HepG2 (cell line): ENCODE measurements around the gene SHANK2. TPM values are rescaled to one million over a fixed set of nuclear protein-coding genes. Genes with fewer than 3 reads are reported as not detected.

Experiments
- ATAC-seq: fragments of 200-7000 bp; cut with Tn5 transposase; 3 replicates; pipeline ENCODE4 v1.9.1; 2020; ENCODE audit warnings: mild to moderate bottlenecking, moderate library complexity
- Bru-seq: library from RNA; stranded (reverse); fragments of 400-500 nt; gene quantifications from one replicate; lab custom pipeline; 2021; lab: Mats Ljungman, UMichigan
- BruChase-seq, 2 experiments: library from RNA; stranded (reverse); fragments of 400-500 nt; gene quantifications; one replicate each; lab custom pipeline; 2021; lab: Mats Ljungman, UMichigan
- BruUV-seq: library from RNA; stranded (reverse); fragments of 400-500 nt; replicated peaks from 2 replicates; lab custom pipeline; 2021; lab: Mats Ljungman, UMichigan
- CTCF ChIA-PET: fragments of 300-600 bp; formaldehyde crosslinking; extraction: SDS; loops from one replicate; lab custom pipeline; 2021; ENCODE audit warnings: low total read pairs, inconsistent platforms, low intra/inter-chr PET ratio; lab: Yijun Ruan, JAX
- POLR2A ChIA-PET: fragments of 350-600 bp; sonication (Branson Sonifier 250); formaldehyde crosslinking; loops from one replicate; lab custom pipeline; 2020; ENCODE audit warnings: antibody characterized with exemption, inconsistent platforms; lab: Yijun Ruan, JAX
- DNase-seq: peaks from one replicate; pipeline ENCODE4 v3.0.0-alpha.2; 2015; ENCODE audit warnings: low spot score
- FAIRE-seq: peaks from 3 replicates; lab custom pipeline; 2011; peaks lifted over from hg19 to GRCh38; lab: Jason Lieb, UNC
- H2AFZ ChIP-seq: one replicate; pipeline ENCODE4 v1.6.1; 2011; ENCODE audit warnings: low read length, inconsistent platforms
- H3K27ac ChIP-seq: fragments of 300-600 bp; 3 replicates; pipeline ENCODE4 v1.8.0; 2011; ENCODE audit warnings: mixed run types, mild to moderate bottlenecking, mixed read lengths, low read length, inconsistent platforms; ENCODE audit not compliant: insufficient read depth; ENCODE audit errors: extremely low read length
- H3K27me3 ChIP-seq, 2 experiments: fragments of 200-600 bp in 1 of 2; 2 replicates in 1 of 2; 3 replicates in 1 of 2; pipeline versions ENCODE4 v1.6.0 to v1.8.0; 2011; ENCODE audit warnings: low read length in 2 of 2, mild to moderate bottlenecking in 2 of 2, moderate library complexity in 2 of 2, inconsistent platforms in 1 of 2; ENCODE audit not compliant: insufficient read depth in 2 of 2, control insufficient read depth in 1 of 2
- H3K36me3 ChIP-seq, 2 experiments: fragments of 200-600 bp in 1 of 2; replicated peaks in 1 of 2; 2 replicates in 1 of 2; 3 replicates in 1 of 2; pipeline versions ENCODE4 v1.5.1 to v1.8.0; 2011; ENCODE audit warnings: low read length in 2 of 2, inconsistent platforms in 1 of 2; ENCODE audit not compliant: insufficient read depth in 2 of 2, control insufficient read depth in 1 of 2
- H3K4me1 ChIP-seq: 2 replicates; pipeline ENCODE4 v1.5.1; 2012; ENCODE audit warnings: low read length, inconsistent platforms; ENCODE audit not compliant: insufficient read depth
- H3K4me2 ChIP-seq: 2 replicates; pipeline ENCODE4 v1.6.0; 2011; ENCODE audit warnings: low read depth, low read length, inconsistent platforms
- H3K4me3 ChIP-seq, 3 experiments: fragments of 200-600 bp in 1 of 3; sonication (generic), shearing (Covaris generic) in 1 of 3; replicated peaks in 1 of 3; 2 replicates each; pipeline ENCODE4 v1.5.1; 2011 to 2016; ENCODE audit warnings: low read length in 3 of 3, inconsistent platforms in 2 of 3, low read depth in 2 of 3, mild to moderate bottlenecking in 2 of 3, control low read depth in 1 of 3, mixed read lengths in 1 of 3; ENCODE audit not compliant: insufficient read depth in 1 of 3
- H3K79me2 ChIP-seq: one replicate; pipeline ENCODE4 v1.6.1; 2011; ENCODE audit warnings: low read length, inconsistent platforms; ENCODE audit not compliant: insufficient read depth
- H3K9ac ChIP-seq: 2 replicates; pipeline ENCODE4 v1.6.0; 2011; ENCODE audit warnings: mild to moderate bottlenecking, low read depth, low read length, inconsistent platforms; ENCODE audit not compliant: insufficient read depth
- H3K9me3 ChIP-seq: 2 replicates; pipeline ENCODE4 v1.5.1; 2012; ENCODE audit warnings: mild to moderate bottlenecking, low read length
- H4K20me1 ChIP-seq: 2 replicates; pipeline ENCODE4 v1.6.0; 2011; ENCODE audit warnings: inconsistent platforms, mild to moderate bottlenecking, low read length, moderate library complexity; ENCODE audit not compliant: insufficient read depth
- ATF7 ChIP-seq, 2 experiments: fragments of 450-650 bp in 1 of 2; sonication (generic) in 1 of 2; formaldehyde crosslinking in 1 of 2; IDR thresholded peaks; 2 replicates each; pipeline versions ENCODE4 v1.4.0 to v1.6.1; 2016 to 2020; ENCODE audit warnings: antibody characterized with exemption in 1 of 2, mild to moderate bottlenecking in 1 of 2, missing genetic modification reagents in 1 of 2
- HCFC1 ChIP-seq: fragments of 150-350 bp; IDR thresholded peaks from 2 replicates; pipeline ENCODE4 v1.6.1; 2014; ENCODE audit warnings: low read depth, low read length
- NFYC ChIP-seq: IDR thresholded peaks from 2 replicates; pipeline ENCODE4 v1.6.1; 2016; ENCODE audit warnings: missing genetic modification reagents, missing compliant biosample characterization
- ZBTB42 ChIP-seq: sonication (generic); formaldehyde crosslinking; IDR thresholded peaks from 2 replicates; pipeline ENCODE4 v1.5.0; 2020; ENCODE audit warnings: mild to moderate bottlenecking, missing genetic modification reagents
- WGBS: methylation state at CpG from one replicate; pipeline ENCODE4 v1.1.6; 2017; ENCODE audit warnings: low lambda C conversion rate; 5-methylcytosine and 5-hydroxymethylcytosine counted together
- in situ Hi-C: cut with HindIII; loops from 2 replicates; pipeline ENCODE4 v1.10.0; 2017; ENCODE audit warnings: low pct_unique_long_range_greater_than_20kb; ENCODE audit not compliant: extremely low pct_ligation_motif_present
- intact Hi-C: fragments of 100-400 bp; cut with micrococcal nuclease; formaldehyde crosslinking; loops from one replicate; pipeline ENCODE4 v1.10.0; 2022; ENCODE audit not compliant: unreplicated experiment
- long read RNA-seq, 2 experiments: library from RNA in 1 of 2; library from polyadenylated mRNA in 1 of 2; stranded (forward) in 1 of 2; unstranded in 1 of 2; transcript quantifications; one replicate each; pipeline ENCODE4 v2.0.0, GENCODE V29; 2019 to 2022
- polyA minus RNA-seq, 3 experiments: library from RNA; depleted of rRNA, polyadenylated mRNA; stranded (reverse); fragments of >200 nt; gene quantifications; 2 replicates each; pipeline ENCODE4 v1.2.3, GENCODE V29; 2011; ENCODE audit warnings: low replicate concordance in 1 of 3
- polyA plus RNA-seq, 8 experiments: library from polyadenylated mRNA; depleted of rRNA in 3 of 8; stranded (reverse) in 7 of 8; unstranded in 1 of 8; fragments of >200 nt; fragmentation: Illumina TruSeq in 4 of 8; extraction: Trizol in 4 of 8; gene quantifications; 2 replicates each; pipeline versions ENCODE4 v1.2.1 to v1.2.3, GENCODE V29; 2011 to 2016; ENCODE audit warnings: low read depth in 4 of 8, missing spikeins in 1 of 8, mixed read lengths in 1 of 8; ENCODE audit not compliant: insufficient read depth in 1 of 8
- total RNA-seq, 5 experiments: library from RNA; depleted of rRNA; stranded (reverse); fragments of >200 nt; fragmentation: Illumina TruSeq; extraction: Trizol; gene quantifications; 2 replicates each; pipeline ENCODE4 v1.2.3, GENCODE V29; 2016; ENCODE audit warnings: low read depth in 1 of 5
- TF ChIP-seq, protein P1 (sequence below), 2 experiments: IDR thresholded peaks; 2 replicates each; pipeline ENCODE4 v1.6.1; 2011 to 2012; ENCODE audit warnings: low read length in 2 of 2, borderline replicate concordance in 1 of 2, low read depth in 1 of 2, mild to moderate bottlenecking in 1 of 2, moderate library complexity in 1 of 2
- TF ChIP-seq, protein P2 (sequence below): sonication (generic); formaldehyde crosslinking; IDR thresholded peaks from 2 replicates; pipeline ENCODE4 v1.5.1; 2020; ENCODE audit warnings: missing genetic modification reagents, mild to moderate bottlenecking, borderline replicate concordance
- TF ChIP-seq, protein P3 (sequence below): IDR thresholded peaks from 2 replicates; pipeline ENCODE4 v1.6.1; 2012; ENCODE audit warnings: low read length, improper control_type of control experiment
- TF ChIP-seq, protein P4 (sequence below): sonication (generic); formaldehyde crosslinking; IDR thresholded peaks from 2 replicates; pipeline ENCODE4 v1.4.0; 2020; ENCODE audit warnings: low read depth, mild to moderate bottlenecking, missing genetic modification reagents

The SHANK2 gene
- total RNA-seq (2016; rRNA removed; fragmentation: Illumina TruSeq; extraction: Trizol) (10.2 and 10.5 TPM in 2 replicates), polyA plus RNA-seq (2011; rRNA removed) (13.0 and 16.0 TPM in 2 replicates), polyA minus RNA-seq (2011; rRNA and poly(A)+ RNA removed; ENCODE audit: low replicate concordance) (0.21 and 90.9 TPM in 2 replicates), Bru-seq, nascent RNA (percentile 71 among the genes with signal in this experiment), BruChase-seq, experiment 1, labeled RNA remaining after a 6-hour chase (percentile 64 among the genes with signal in this experiment), BruChase-seq, experiment 2, labeled RNA remaining after a 2-hour chase (percentile 72 among the genes with signal in this experiment)
- total RNA-seq (2016; cell fraction: cytosol; rRNA removed; fragmentation: Illumina TruSeq; extraction: Trizol; ENCODE audit: low read depth) = 21.4 and 22.4 TPM in 2 replicates
- total RNA-seq (2016; cell fraction: insoluble cytoplasmic fraction; rRNA removed; fragmentation: Illumina TruSeq; extraction: Trizol) = 10.1 and 10.2 TPM in 2 replicates
- 14.0 and 14.5 TPM in 2 replicates for total RNA-seq (2016; cell fraction: membrane; rRNA removed; fragmentation: Illumina TruSeq; extraction: Trizol)
- 30.8 and 38.1 TPM in 2 replicates for total RNA-seq (2016; cell fraction: nucleus; rRNA removed; fragmentation: Illumina TruSeq; extraction: Trizol)
- polyA plus RNA-seq (2011; cell fraction: cytosol; rRNA removed) = 8.0 and 9.2 TPM in 2 replicates
- 60.2 and 68.0 TPM in 2 replicates for polyA plus RNA-seq (2011; cell fraction: nucleus; rRNA removed)
- 11.6 and 14.7 TPM in 2 replicates for polyA plus RNA-seq (2012)
- 1.2 and 1.3 TPM in 2 replicates for polyA plus RNA-seq (2016; cell fraction: cytosol; fragmentation: Illumina TruSeq; extraction: Trizol; ENCODE audit: low read depth)
- polyA plus RNA-seq (2016; cell fraction: insoluble cytoplasmic fraction; fragmentation: Illumina TruSeq; extraction: Trizol; ENCODE audit: low read depth) = 5.5 and 10.0 TPM in 2 replicates
- polyA plus RNA-seq (2016; cell fraction: membrane; fragmentation: Illumina TruSeq; extraction: Trizol; ENCODE audit: low read depth) = 2.4 and 3.2 TPM in 2 replicates
- polyA plus RNA-seq (2016; cell fraction: nucleus; fragmentation: Illumina TruSeq; extraction: Trizol; ENCODE audit: insufficient read depth, low read depth) = 26.0 and 26.8 TPM in 2 replicates
- polyA minus RNA-seq (2011; cell fraction: cytosol; rRNA and poly(A)+ RNA removed) = 22.8 and 29.4 TPM in 2 replicates
- 98.9 and 104 TPM in 2 replicates for polyA minus RNA-seq (2011; cell fraction: nucleus; rRNA and poly(A)+ RNA removed)
- long read RNA-seq, experiment 1, full-length matches to known transcripts = 2 of 6 reads
- long read RNA-seq, experiment 1, partial matches to known transcripts = 0 of 6 reads
- long read RNA-seq, experiment 1, other reads (novel, unspliced or antisense) = 4 of 6 reads
- long read RNA-seq, experiment 2, full-length matches to known transcripts = 10 of 28 reads
- long read RNA-seq, experiment 2, partial matches to known transcripts = 1 of 28 reads
- long read RNA-seq, experiment 2, other reads (novel, unspliced or antisense) = 17 of 28 reads

DNA sequence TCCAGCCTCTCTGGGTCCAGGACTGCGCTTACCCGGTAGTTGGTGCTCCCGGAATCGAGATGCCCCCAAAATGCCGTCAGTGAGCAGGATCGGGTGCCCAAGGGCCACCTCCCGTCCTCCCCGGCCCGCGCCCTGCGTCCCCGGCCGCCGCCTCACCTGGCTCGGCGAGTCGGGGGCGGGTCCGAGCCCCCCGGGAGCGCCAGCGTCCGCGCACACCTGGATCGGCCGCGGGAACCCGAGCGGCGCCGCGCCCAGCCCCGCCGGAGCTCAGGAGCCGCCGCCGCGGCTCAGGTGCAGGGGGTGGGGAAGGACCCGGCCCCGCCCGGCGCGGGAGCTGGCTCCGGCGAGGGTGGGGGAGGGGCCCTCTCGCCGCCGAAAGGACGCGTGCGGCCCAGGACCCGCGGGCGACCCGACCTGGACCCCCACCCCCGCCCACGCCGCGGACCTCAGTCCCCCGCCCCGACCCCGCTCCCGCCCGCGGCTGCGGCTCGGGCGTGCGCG lies at the start of gene SHANK2:
SHANK2 (minus strand) TSS at position 309 of the 501 bp plus-strand sequence. CDS start 105,251 bp downstream, outside the sequence.
- H3K79me2 ChIP-seq = peaks cover 40% of the 10 kb centered on the region
- H3K36me3 ChIP-seq = peaks cover 1 to 10% of the 10 kb centered on the region in 2 experiments; a peak in 1 of 5 replicates
- H3K4me3 ChIP-seq = peak within 1 kb of the TSS; percentile 87 to 95 (median 90)
- DNase-seq = no peak
- peaks cover 19% of the 10 kb centered on the region for H4K20me1 ChIP-seq
- in situ Hi-C loops = no loop called here
- H2AFZ ChIP-seq = no peak within 1 kb of the TSS
- ChIA-PET CTCF (no interaction called here), POLR2A (interaction anchor here (1.3 to 3.6 kb wide), 13 partner anchors 8 to 132 kb away, joined by 3 to 55 read pairs (median 8); no protein-coding TSS in a partner anchor)
- no TSS peak for BruUV-seq
- no peaks in the 10 kb centered on the region; a peak in 1 of 5 replicates for H3K27me3 ChIP-seq
- peak within 1 kb of the TSS; percentile 98 for H3K9ac ChIP-seq
- intact Hi-C loops = loop anchor here (2.0 kb wide), 3 partner anchors 30 to 76 kb away; no protein-coding TSS in a partner anchor
- H3K9me3 ChIP-seq = no peaks in the 10 kb centered on the region
- H3K4me2 ChIP-seq = peak within 1 kb of the TSS; percentile 79
- no peak for FAIRE-seq
- WGBS = 0% methylated on average over 10 of the region's 70 CpGs
- peak within 1 kb of the TSS; percentile 98 for H3K27ac ChIP-seq
- peak; percentile 21 for ATAC-seq
- H3K4me1 ChIP-seq = peaks cover 69% of the 10 kb centered on the region
- TF ChIP-seq, protein P1, sequence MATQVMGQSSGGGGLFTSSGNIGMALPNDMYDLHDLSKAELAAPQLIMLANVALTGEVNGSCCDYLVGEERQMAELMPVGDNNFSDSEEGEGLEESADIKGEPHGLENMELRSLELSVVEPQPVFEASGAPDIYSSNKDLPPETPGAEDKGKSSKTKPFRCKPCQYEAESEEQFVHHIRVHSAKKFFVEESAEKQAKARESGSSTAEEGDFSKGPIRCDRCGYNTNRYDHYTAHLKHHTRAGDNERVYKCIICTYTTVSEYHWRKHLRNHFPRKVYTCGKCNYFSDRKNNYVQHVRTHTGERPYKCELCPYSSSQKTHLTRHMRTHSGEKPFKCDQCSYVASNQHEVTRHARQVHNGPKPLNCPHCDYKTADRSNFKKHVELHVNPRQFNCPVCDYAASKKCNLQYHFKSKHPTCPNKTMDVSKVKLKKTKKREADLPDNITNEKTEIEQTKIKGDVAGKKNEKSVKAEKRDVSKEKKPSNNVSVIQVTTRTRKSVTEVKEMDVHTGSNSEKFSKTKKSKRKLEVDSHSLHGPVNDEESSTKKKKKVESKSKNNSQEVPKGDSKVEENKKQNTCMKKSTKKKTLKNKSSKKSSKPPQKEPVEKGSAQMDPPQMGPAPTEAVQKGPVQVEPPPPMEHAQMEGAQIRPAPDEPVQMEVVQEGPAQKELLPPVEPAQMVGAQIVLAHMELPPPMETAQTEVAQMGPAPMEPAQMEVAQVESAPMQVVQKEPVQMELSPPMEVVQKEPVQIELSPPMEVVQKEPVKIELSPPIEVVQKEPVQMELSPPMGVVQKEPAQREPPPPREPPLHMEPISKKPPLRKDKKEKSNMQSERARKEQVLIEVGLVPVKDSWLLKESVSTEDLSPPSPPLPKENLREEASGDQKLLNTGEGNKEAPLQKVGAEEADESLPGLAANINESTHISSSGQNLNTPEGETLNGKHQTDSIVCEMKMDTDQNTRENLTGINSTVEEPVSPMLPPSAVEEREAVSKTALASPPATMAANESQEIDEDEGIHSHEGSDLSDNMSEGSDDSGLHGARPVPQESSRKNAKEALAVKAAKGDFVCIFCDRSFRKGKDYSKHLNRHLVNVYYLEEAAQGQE (IDR thresholded peaks at IDR 0.05; ENCODE audit: borderline replicate concordance in 1 of 2, low read depth in 1 of 2, low read length in 2 of 2) = no peak
- TF ChIP-seq, protein P2, sequence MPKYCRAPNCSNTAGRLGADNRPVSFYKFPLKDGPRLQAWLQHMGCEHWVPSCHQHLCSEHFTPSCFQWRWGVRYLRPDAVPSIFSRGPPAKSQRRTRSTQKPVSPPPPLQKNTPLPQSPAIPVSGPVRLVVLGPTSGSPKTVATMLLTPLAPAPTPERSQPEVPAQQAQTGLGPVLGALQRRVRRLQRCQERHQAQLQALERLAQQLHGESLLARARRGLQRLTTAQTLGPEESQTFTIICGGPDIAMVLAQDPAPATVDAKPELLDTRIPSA = no peak
- TF ChIP-seq, protein P3, sequence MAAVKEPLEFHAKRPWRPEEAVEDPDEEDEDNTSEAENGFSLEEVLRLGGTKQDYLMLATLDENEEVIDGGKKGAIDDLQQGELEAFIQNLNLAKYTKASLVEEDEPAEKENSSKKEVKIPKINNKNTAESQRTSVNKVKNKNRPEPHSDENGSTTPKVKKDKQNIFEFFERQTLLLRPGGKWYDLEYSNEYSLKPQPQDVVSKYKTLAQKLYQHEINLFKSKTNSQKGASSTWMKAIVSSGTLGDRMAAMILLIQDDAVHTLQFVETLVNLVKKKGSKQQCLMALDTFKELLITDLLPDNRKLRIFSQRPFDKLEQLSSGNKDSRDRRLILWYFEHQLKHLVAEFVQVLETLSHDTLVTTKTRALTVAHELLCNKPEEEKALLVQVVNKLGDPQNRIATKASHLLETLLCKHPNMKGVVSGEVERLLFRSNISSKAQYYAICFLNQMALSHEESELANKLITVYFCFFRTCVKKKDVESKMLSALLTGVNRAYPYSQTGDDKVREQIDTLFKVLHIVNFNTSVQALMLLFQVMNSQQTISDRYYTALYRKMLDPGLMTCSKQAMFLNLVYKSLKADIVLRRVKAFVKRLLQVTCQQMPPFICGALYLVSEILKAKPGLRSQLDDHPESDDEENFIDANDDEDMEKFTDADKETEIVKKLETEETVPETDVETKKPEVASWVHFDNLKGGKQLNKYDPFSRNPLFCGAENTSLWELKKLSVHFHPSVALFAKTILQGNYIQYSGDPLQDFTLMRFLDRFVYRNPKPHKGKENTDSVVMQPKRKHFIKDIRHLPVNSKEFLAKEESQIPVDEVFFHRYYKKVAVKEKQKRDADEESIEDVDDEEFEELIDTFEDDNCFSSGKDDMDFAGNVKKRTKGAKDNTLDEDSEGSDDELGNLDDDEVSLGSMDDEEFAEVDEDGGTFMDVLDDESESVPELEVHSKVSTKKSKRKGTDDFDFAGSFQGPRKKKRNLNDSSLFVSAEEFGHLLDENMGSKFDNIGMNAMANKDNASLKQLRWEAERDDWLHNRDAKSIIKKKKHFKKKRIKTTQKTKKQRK = no peak
- TF ChIP-seq, protein P4, sequence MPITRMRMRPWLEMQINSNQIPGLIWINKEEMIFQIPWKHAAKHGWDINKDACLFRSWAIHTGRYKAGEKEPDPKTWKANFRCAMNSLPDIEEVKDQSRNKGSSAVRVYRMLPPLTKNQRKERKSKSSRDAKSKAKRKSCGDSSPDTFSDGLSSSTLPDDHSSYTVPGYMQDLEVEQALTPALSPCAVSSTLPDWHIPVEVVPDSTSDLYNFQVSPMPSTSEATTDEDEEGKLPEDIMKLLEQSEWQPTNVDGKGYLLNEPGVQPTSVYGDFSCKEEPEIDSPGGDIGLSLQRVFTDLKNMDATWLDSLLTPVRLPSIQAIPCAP = no peak
- no peak for TF ChIP-seq ATF7 (IDR thresholded peaks at IDR 0.05)
- no peak for TF ChIP-seq ATF7 (CRISPR knock-in tag; IDR thresholded peaks at IDR 0.05)
- TF ChIP-seq ZBTB42 (CRISPR knock-in tag) = peak; percentile 44; the same call in 1 of the 2 replicates
- no peak for TF ChIP-seq NFYC (CRISPR knock-in tag)
- no peak for TF ChIP-seq HCFC1
